Epithelial cell of proximal tubule (primary cell): ENCODE data around the gene CCNJL. TPM values are rescaled to one million over a fixed set of nuclear protein-coding genes. Genes with fewer than 3 reads are reported as not detected.

Source experiments
- DNase-seq: peaks from one replicate; pipeline ENCODE4 v3.0.0-alpha.2; 2011; ENCODE audit warnings: low read depth
- H3K4me3 ChIP-seq: 2 replicates; pipeline ENCODE4 v1.5.1; 2011; ENCODE audit warnings: low read depth, mild to moderate bottlenecking, low read length
- CTCF ChIP-seq: conservative IDR thresholded peaks from 2 replicates; pipeline ENCODE4 v1.5.1; 2012; ENCODE audit warnings: low read depth, mild to moderate bottlenecking, low read length
- total RNA-seq: library from RNA; depleted of rRNA; stranded (reverse); fragments of >200 nt; gene quantifications from 2 replicates; pipeline ENCODE4 v1.2.3, GENCODE V29; 2015

CCNJL gene
- total RNA-seq, 1 donor from 2014 or later: 13.0 TPM

- H3K4me3 ChIP-seq: no peak overlapping the region
- TF ChIP-seq CTCF: no peak
- DNase-seq: no peak
Observed at GRCh38 chr5:160286947-160287346, 25.4 kb downstream of the CCNJL start.

- TF ChIP-seq CTCF: no peak
- no peak for DNase-seq
- H3K4me3 ChIP-seq: no peak overlapping the region
Observed at GRCh38 chr5:160285316-160285715, 27.0 kb downstream of the CCNJL start.

GRCh38 chr5:160284291-160284873, 28.0 kb downstream of the CCNJL start:
- H3K4me3 ChIP-seq: no peak overlapping the region
- DNase-seq: no peak
- TF ChIP-seq CTCF: no peak

- no peak for TF ChIP-seq CTCF
- no peak for DNase-seq
- H3K4me3 ChIP-seq: no peak overlapping the region
Observed at GRCh38 chr5:160281275-160281674, 31.1 kb downstream of the CCNJL start.

GRCh38 chr5:160280384-160281095, 31.8 kb downstream of the CCNJL start:
- no peak for TF ChIP-seq CTCF
- no peak overlapping the region for H3K4me3 ChIP-seq
- DNase-seq: no peak

- H3K4me3 ChIP-seq: no peak overlapping the region
- no peak for DNase-seq
- no peak for TF ChIP-seq CTCF
Observed at GRCh38 chr5:160278343-160278742, 34.0 kb downstream of the CCNJL start.

GRCh38 chr5:160274483-160274931, 37.9 kb downstream of the CCNJL start:
- TF ChIP-seq CTCF: no peak
- H3K4me3 ChIP-seq: no peak overlapping the region
- no peak for DNase-seq
